IMR-90 (cell line): Measurements from ENCODE around the gene CDC26. TPM values are rescaled to one million over a fixed set of nuclear protein-coding genes. Genes with fewer than 3 reads are reported as not detected.

Experiments used
- ATAC-seq: fragments of 200-7000 bp; cut with Tn5 transposase; 2 replicates; pipeline ENCODE4 v1.9.1; 2020; ENCODE audit warnings: low read depth, mild to moderate bottlenecking, moderate library complexity
- BruUV-seq: library from RNA; stranded (reverse); fragments of 400-500 nt; replicated peaks from 2 replicates; lab custom pipeline; 2021; lab: Mats Ljungman, UMichigan
- CTCF ChIA-PET: fragments of 300-600 bp; formaldehyde crosslinking; extraction: SDS; loops from one replicate; lab custom pipeline; 2021; ENCODE audit warnings: antibody characterized with exemption; lab: Yijun Ruan, JAX
- POLR2A ChIA-PET: fragments of 300-600 bp; sonication (Branson Sonifier 250); formaldehyde crosslinking; loops from one replicate; lab custom pipeline; 2022; ENCODE audit warnings: antibody characterized with exemption; ENCODE audit not compliant: unreplicated experiment; lab: Charles Lee
- DNase-seq: peaks from one replicate; pipeline ENCODE4 v3.0.0; 2013
- H2AFZ ChIP-seq: replicated peaks from 2 replicates; pipeline ENCODE3; 2013; ENCODE audit warnings: low read length, mild to moderate bottlenecking; ENCODE audit not compliant: poor library complexity
- H2AK5ac ChIP-seq: 2 replicates; pipeline ENCODE4 v1.6.1; 2013; ENCODE audit warnings: low read depth, low read length, inconsistent platforms
- H2AK9ac ChIP-seq: replicated peaks from 2 replicates; pipeline ENCODE3; 2013; ENCODE audit warnings: mild to moderate bottlenecking, low read depth, low read length, moderate library complexity; ENCODE audit not compliant: poor library complexity
- H2BK120ac ChIP-seq: 2 replicates; pipeline ENCODE4 v1.6.1; 2013; ENCODE audit warnings: low read depth, low read length, inconsistent platforms
- H2BK15ac ChIP-seq: 3 replicates; pipeline ENCODE4 v1.6.1; 2013; ENCODE audit warnings: low read depth, low read length, inconsistent platforms
- H2BK20ac ChIP-seq: 2 replicates; pipeline ENCODE4 v1.6.1; 2013; ENCODE audit warnings: low read depth, mild to moderate bottlenecking, inconsistent platforms, low read length, moderate library complexity
- H2BK5ac ChIP-seq: 2 replicates; pipeline ENCODE4 v1.6.1; 2013; ENCODE audit warnings: mild to moderate bottlenecking, low read depth, low read length, inconsistent platforms; ENCODE audit not compliant: poor library complexity, severe bottlenecking
- H3K14ac ChIP-seq: replicated peaks from 2 replicates; pipeline ENCODE4 v1.6.1; 2013; ENCODE audit warnings: low read depth, low read length, inconsistent platforms
- H3K18ac ChIP-seq: 2 replicates; pipeline ENCODE4 v1.6.1; 2013; ENCODE audit warnings: low read depth, low read length, control low read depth
- H3K23ac ChIP-seq: 2 replicates; pipeline ENCODE4 v1.6.1; 2013; ENCODE audit warnings: low read depth, low read length, inconsistent platforms
- H3K27ac ChIP-seq: 2 replicates; pipeline ENCODE4 v1.5.1; 2013; ENCODE audit warnings: mild to moderate bottlenecking, control low read depth, low read length; ENCODE audit not compliant: insufficient read depth
- H3K27me3 ChIP-seq: 2 replicates; pipeline ENCODE4 v1.6.1; 2013; ENCODE audit warnings: low read length; ENCODE audit not compliant: control insufficient read depth, insufficient read depth
- H3K36me3 ChIP-seq: 2 replicates; pipeline ENCODE4 v1.6.1; 2013; ENCODE audit warnings: low read length, mixed read lengths; ENCODE audit not compliant: control insufficient read depth, insufficient read depth
- H3K4ac ChIP-seq: 2 replicates; pipeline ENCODE4 v1.6.1; 2013; ENCODE audit warnings: low read depth, low read length, inconsistent platforms
- H3K4me1 ChIP-seq: 2 replicates; pipeline ENCODE4 v1.6.1; 2013; ENCODE audit warnings: low read length, mixed read lengths; ENCODE audit not compliant: control insufficient read depth, insufficient read depth
- H3K4me2 ChIP-seq: 2 replicates; pipeline ENCODE4 v1.6.1; 2013; ENCODE audit warnings: low read depth, mild to moderate bottlenecking, control low read depth, low read length, moderate library complexity
- H3K4me3 ChIP-seq: 2 replicates; pipeline ENCODE4 v1.5.1; 2013; ENCODE audit warnings: low read depth, mild to moderate bottlenecking, control low read depth, low read length, moderate library complexity; ENCODE audit not compliant: insufficient read depth
- H3K56ac ChIP-seq: 2 replicates; pipeline ENCODE4 v1.6.1; 2013; ENCODE audit warnings: low read length, inconsistent platforms; ENCODE audit not compliant: insufficient read depth; ENCODE audit errors: extremely low read depth
- H3K79me1 ChIP-seq, 2 experiments: 2 replicates each; pipeline ENCODE4 v1.6.1; 2013; ENCODE audit warnings: low read length in 2 of 2, inconsistent platforms in 1 of 2, low read depth in 1 of 2
- H3K9ac ChIP-seq: 2 replicates; pipeline ENCODE4 v1.6.1; 2013; ENCODE audit warnings: low read depth, low read length, control low read depth
- H3K9me1 ChIP-seq: 2 replicates; pipeline ENCODE4 v1.6.1; 2013; ENCODE audit warnings: low read length, inconsistent platforms; ENCODE audit not compliant: insufficient read depth
- H3K9me3 ChIP-seq: 2 replicates; pipeline ENCODE4 v1.6.1; 2013; ENCODE audit warnings: low read length; ENCODE audit not compliant: control insufficient read depth, insufficient read depth
- H4K20me1 ChIP-seq: 2 replicates; pipeline ENCODE4 v1.6.1; 2013; ENCODE audit warnings: low read length, inconsistent platforms; ENCODE audit not compliant: insufficient read depth
- H4K5ac ChIP-seq: 2 replicates; pipeline ENCODE4 v1.6.1; 2013; ENCODE audit warnings: mild to moderate bottlenecking, low read depth, low read length, control low read depth
- H4K8ac ChIP-seq, 2 experiments: 2 replicates each; pipeline ENCODE4 v1.6.1; 2013; ENCODE audit warnings: low read depth in 2 of 2, low read length in 2 of 2, control low read depth in 1 of 2, inconsistent platforms in 1 of 2
- H4K91ac ChIP-seq: 2 replicates; pipeline ENCODE4 v1.6.1; 2013; ENCODE audit warnings: low read depth, low read length, inconsistent platforms; ENCODE audit not compliant: insufficient read depth
- CEBPB ChIP-seq: IDR thresholded peaks from 2 replicates; pipeline ENCODE4 v1.6.1; 2012; ENCODE audit warnings: low read depth, low read length, improper control_type of control experiment
- CHD1 ChIP-seq: IDR thresholded peaks from 2 replicates; pipeline ENCODE4 v1.6.1; 2012; ENCODE audit warnings: low read depth, low read length, improper control_type of control experiment
- CTCF ChIP-seq: conservative IDR thresholded peaks from 2 replicates; pipeline ENCODE4 v1.5.1; 2012; ENCODE audit warnings: mild to moderate bottlenecking, low read depth, low read length, improper control_type of control experiment
- FOS ChIP-seq: fragments of 150-350 bp; IDR thresholded peaks from 2 replicates; pipeline ENCODE4 v1.6.1; 2016; ENCODE audit warnings: low read depth, low read length
- NFE2L2 ChIP-seq: fragments of 150-350 bp; IDR thresholded peaks from 2 replicates; pipeline ENCODE4 v1.6.1; 2016; ENCODE audit warnings: low read depth, mild to moderate bottlenecking, low read length
- POLR2A ChIP-seq: IDR thresholded peaks from 2 replicates; pipeline ENCODE4 v1.6.1; 2012; ENCODE audit warnings: mild to moderate bottlenecking, low read depth, low read length
- RAD21 ChIP-seq: IDR thresholded peaks from 2 replicates; pipeline ENCODE4 v1.6.1; 2012; ENCODE audit warnings: low read length, improper control_type of control experiment
- RCOR1 ChIP-seq: IDR thresholded peaks from 2 replicates; pipeline ENCODE4 v1.6.1; 2012; ENCODE audit warnings: mild to moderate bottlenecking, low read length, improper control_type of control experiment; ENCODE audit not compliant: insufficient replicate concordance
- RFX5 ChIP-seq: IDR thresholded peaks from 2 replicates; pipeline ENCODE4 v1.8.0; 2012; ENCODE audit warnings: low read depth, mild to moderate bottlenecking, low read length, moderate library complexity
- WGBS, 2 experiments: methylation state at CpG; one replicate each; pipeline versions ENCODE4 v1.1.5 to v1.1.7; 2013; ENCODE audit warnings: missing lambda C conversion rate in 2 of 2; ENCODE audit not compliant: insufficient read length in 1 of 2; ENCODE audit errors: extremely low coverage in 2 of 2; 5-methylcytosine and 5-hydroxymethylcytosine counted together
- dilution Hi-C: fragments of 300-500 bp; cut with HindIII; formaldehyde crosslinking; loops from one replicate; pipeline ENCODE4 v1.14.3; 2018; ENCODE audit warnings: low sequenced_read_pairs; ENCODE audit not compliant: unreplicated experiment
- in situ Hi-C: fragments of 300-500 bp; cut with MboI; formaldehyde crosslinking; loops from 3 replicates; pipeline ENCODE4 v1.14.3; 2019; ENCODE audit warnings: low sequenced_read_pairs, inconsistent platforms, mixed read lengths
- intact Hi-C: fragments of 100-400 bp; cut with micrococcal nuclease; formaldehyde crosslinking; loops from 2 replicates; pipeline ENCODE4 v1.10.0; 2022
- polyA plus RNA-seq, 3 experiments: library from polyadenylated mRNA; depleted of rRNA; stranded (reverse); fragments of >200 nt; gene quantifications; 2 replicates each; pipeline ENCODE4 v1.2.3, GENCODE V29; 2012; ENCODE audit warnings: low replicate concordance in 1 of 3
- total RNA-seq: library from RNA; depleted of rRNA; stranded (reverse); fragments of >200 nt; gene quantifications from 2 replicates; pipeline ENCODE4 v1.2.3, GENCODE V29; 2012
- TF ChIP-seq, protein P1 (sequence below): fragments of 150-350 bp; IDR thresholded peaks from 2 replicates; pipeline ENCODE4 v1.6.1; 2017; ENCODE audit warnings: mild to moderate bottlenecking, antibody characterized with exemption, low read length, low read depth

CDC26 gene
- total and polyA plus RNA-seq, 2 of the 4 experiments (the other 2 are of a cell fraction), result 16.5 to 32.7 TPM

DNA sequence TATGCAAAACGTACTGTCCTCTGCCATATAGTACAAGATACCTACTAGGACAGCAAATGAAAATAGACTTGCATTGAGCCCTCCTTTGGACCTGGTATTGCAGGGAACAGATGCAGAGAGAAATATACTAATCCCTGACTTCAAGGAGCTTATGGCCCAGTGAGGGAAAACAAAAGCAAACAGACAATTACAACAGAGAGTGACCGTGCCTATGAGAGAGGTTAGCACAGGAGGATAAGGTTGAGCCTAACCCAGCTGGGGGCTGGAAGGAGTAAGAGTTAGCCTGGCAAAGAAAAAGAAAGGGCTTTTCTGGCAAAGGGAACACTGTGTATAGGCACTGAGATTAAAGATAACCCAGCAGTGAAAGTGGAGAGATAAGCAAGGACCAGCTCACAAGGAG lies 5.5 kb downstream of the CDC26 start:
- Histone ChIP-seq H3K27ac (no peak overlapping the region), H2AK5ac (no peak overlapping the region), H3K4me2 (no peak overlapping the region), H3K9ac (no peak overlapping the region), H3K56ac (no peak overlapping the region), H4K8ac (no peak overlapping the region), H2BK120ac (no peak overlapping the region), H3K36me3 (peaks cover 30% of the 10 kb centered on the region), H3K23ac (no peak overlapping the region), H2BK15ac (no peak overlapping the region), H2AFZ (no peak overlapping the region), H2AK9ac (no peak overlapping the region), H3K9me3 (no peaks in the 10 kb centered on the region), H3K4me3 (no peak overlapping the region), H3K4ac (no peak overlapping the region), H3K18ac (no peak overlapping the region), H3K27me3 (no peaks in the 10 kb centered on the region), H4K20me1 (no peaks in the 10 kb centered on the region), H3K79me1 (peaks cover 6 to 23% of the 10 kb centered on the region in 2 experiments; a peak in 3 of 4 replicates), H4K91ac (no peak overlapping the region), H2BK5ac (no peak overlapping the region), H4K5ac (no peak overlapping the region), H3K9me1 (no peaks in the 10 kb centered on the region), H3K14ac (no peak overlapping the region), H2BK20ac (no peak overlapping the region), H3K4me1 (no peaks in the 10 kb centered on the region)
- no TSS peak for BruUV-seq
- dilution Hi-C loops, result no loop called here
- intact Hi-C loops, result loop anchor here (5.0 to 10.0 kb wide), 3 partner anchors 75 to 385 kb away; no protein-coding TSS in a partner anchor
- ChIA-PET CTCF (no interaction called here), POLR2A (no interaction called here)
- no peak for DNase-seq
- in situ Hi-C loops, result no loop called here
- no peak for ATAC-seq
- WGBS, 2 experiments, result no CpG with 5 or more reads among the region's 2 CpGs
- TF ChIP-seq RCOR1, result no peak
- no peak for TF ChIP-seq CTCF
- TF ChIP-seq, protein P1, sequence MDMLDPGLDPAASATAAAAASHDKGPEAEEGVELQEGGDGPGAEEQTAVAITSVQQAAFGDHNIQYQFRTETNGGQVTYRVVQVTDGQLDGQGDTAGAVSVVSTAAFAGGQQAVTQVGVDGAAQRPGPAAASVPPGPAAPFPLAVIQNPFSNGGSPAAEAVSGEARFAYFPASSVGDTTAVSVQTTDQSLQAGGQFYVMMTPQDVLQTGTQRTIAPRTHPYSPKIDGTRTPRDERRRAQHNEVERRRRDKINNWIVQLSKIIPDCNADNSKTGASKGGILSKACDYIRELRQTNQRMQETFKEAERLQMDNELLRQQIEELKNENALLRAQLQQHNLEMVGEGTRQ, result no peak
- no peak for TF ChIP-seq CHD1
- TF ChIP-seq CEBPB, result no peak
- TF ChIP-seq NFE2L2, result no peak
- no peak for TF ChIP-seq POLR2A
- no peak for TF ChIP-seq FOS
- TF ChIP-seq RAD21, result no peak
- TF ChIP-seq RFX5, result no peak
